Liver (tissue), 9 donors: ENCODE results near the gene TP53TG5. TPM values are rescaled to one million over a fixed set of nuclear protein-coding genes. Genes with fewer than 3 reads are reported as not detected.

ENCODE experiments used
- DNase-seq: peaks from one replicate; pipeline ENCODE4 v3.0.0-alpha.2; 2017; ENCODE audit warnings: low spot score
- H3K27ac ChIP-seq, 2 donors: one replicate each; pipeline ENCODE4 v1.7.0; 2013; ENCODE audit warnings: inconsistent platforms in 2 of 2, low read length in 2 of 2, control low read depth in 1 of 2, low read depth in 1 of 2, mild to moderate bottlenecking in 1 of 2
- H3K27me3 ChIP-seq, 4 donors: one replicate each; pipeline versions ENCODE4 v1.6.1 to v1.7.0; 2013; ENCODE audit warnings: low read length in 3 of 4, inconsistent platforms in 1 of 4, mild to moderate bottlenecking in 1 of 4, moderate library complexity in 1 of 4; ENCODE audit not compliant: control insufficient read depth in 4 of 4, insufficient read depth in 4 of 4
- H3K36me3 ChIP-seq, 4 donors: one replicate each; pipeline versions ENCODE4 v1.6.1 to v1.7.0; 2013; ENCODE audit warnings: low read length in 3 of 4, mild to moderate bottlenecking in 3 of 4, low read depth in 1 of 4, moderate library complexity in 1 of 4; ENCODE audit not compliant: control insufficient read depth in 4 of 4, insufficient read depth in 3 of 4
- H3K4me1 ChIP-seq, 4 donors: one replicate each; pipeline versions ENCODE4 v1.6.1 to v1.7.0; 2013; ENCODE audit warnings: low read length in 3 of 4, mild to moderate bottlenecking in 3 of 4, moderate library complexity in 1 of 4; ENCODE audit not compliant: control insufficient read depth in 4 of 4, insufficient read depth in 4 of 4
- H3K4me3 ChIP-seq, 3 donors: one replicate each; pipeline versions ENCODE4 v1.6.1 to v1.7.0; 2013; ENCODE audit warnings: low read length in 3 of 3, control low read depth in 1 of 3, low read depth in 1 of 3, mild to moderate bottlenecking in 1 of 3
- H3K9ac ChIP-seq, 2 donors: one replicate each; pipeline ENCODE4 v1.7.0; 2013; ENCODE audit warnings: low read length in 2 of 2, mild to moderate bottlenecking in 2 of 2, moderate library complexity in 2 of 2, control low read depth in 1 of 2, low read depth in 1 of 2
- H3K9me3 ChIP-seq, 4 donors: one replicate each; pipeline versions ENCODE4 v1.6.1 to v1.7.0; 2013; ENCODE audit warnings: low read length in 3 of 4; ENCODE audit not compliant: control insufficient read depth in 4 of 4
- ATF3 ChIP-seq: IDR thresholded peaks from 2 replicates; pipeline ENCODE4 v1.6.1; 2016; ENCODE audit warnings: antibody characterized with exemption
- EGR1 ChIP-seq, 2 donors: IDR thresholded peaks; 2 replicates each; pipeline ENCODE4 v1.6.1; 2016 to 2018; ENCODE audit warnings: antibody characterized with exemption in 2 of 2, low read depth in 2 of 2
- FOXA1 ChIP-seq: IDR thresholded peaks from 2 replicates; pipeline ENCODE4 v1.6.1; 2016; ENCODE audit warnings: antibody characterized with exemption
- GABPA ChIP-seq, 2 donors: IDR thresholded peaks in 1 of 2; conservative IDR thresholded peaks in 1 of 2; 2 replicates each; pipeline ENCODE4 v1.6.1; 2016; ENCODE audit warnings: antibody characterized with exemption in 2 of 2, mild to moderate bottlenecking in 1 of 2, moderate library complexity in 1 of 2
- HNF4A ChIP-seq, 2 donors: conservative IDR thresholded peaks; 2 replicates each; pipeline ENCODE4 v1.6.1; 2016; ENCODE audit warnings: antibody characterized with exemption in 2 of 2, mild to moderate bottlenecking in 2 of 2
- JUND ChIP-seq, 2 donors: IDR thresholded peaks; 2 replicates each; pipeline ENCODE4 v1.6.1; 2016; ENCODE audit warnings: antibody characterized with exemption in 2 of 2
- MAX ChIP-seq: IDR thresholded peaks from 2 replicates; pipeline ENCODE4 v1.6.1; 2016; ENCODE audit warnings: antibody characterized with exemption
- NR2F2 ChIP-seq: IDR thresholded peaks from 2 replicates; pipeline ENCODE4 v1.6.1; 2016; ENCODE audit warnings: antibody characterized with exemption
- RAD21 ChIP-seq, 2 donors: IDR thresholded peaks; 2 replicates each; pipeline ENCODE4 v1.6.1; 2016; ENCODE audit warnings: antibody characterized with exemption in 2 of 2, mild to moderate bottlenecking in 2 of 2
- REST ChIP-seq: IDR thresholded peaks from 2 replicates; pipeline ENCODE4 v1.6.1; 2016; ENCODE audit warnings: antibody characterized with exemption, mild to moderate bottlenecking
- RXRA ChIP-seq, 2 donors: IDR thresholded peaks; 2 replicates each; pipeline ENCODE4 v1.6.1; 2017 to 2018; ENCODE audit warnings: antibody characterized with exemption in 2 of 2, mild to moderate bottlenecking in 1 of 2
- TAF1 ChIP-seq: conservative IDR thresholded peaks from 2 replicates; pipeline ENCODE4 v1.6.1; 2016; ENCODE audit warnings: antibody characterized with exemption, mild to moderate bottlenecking
- YY1 ChIP-seq: IDR thresholded peaks from 2 replicates; pipeline ENCODE4 v1.6.1; 2016; ENCODE audit warnings: antibody characterized with exemption, mild to moderate bottlenecking
- ZBTB33 ChIP-seq: IDR thresholded peaks from 2 replicates; pipeline ENCODE4 v1.6.1; 2016; ENCODE audit warnings: antibody characterized with exemption
- WGBS: extraction: QIAGEN DNeasy Blood & Tissue Kit; methylation state at CpG from one replicate; pipeline ENCODE4 v1.1.7; 2013; 5-methylcytosine and 5-hydroxymethylcytosine counted together
- polyA plus RNA-seq, 2 donors: library from polyadenylated mRNA; stranded (reverse) in 1 of 2; unstranded in 1 of 2; fragments of 200-250 nt in 1 of 2; fragments of >200 nt in 1 of 2; fragmentation: Nextera tagmentation in 1 of 2; extraction: Ambion mirVana in 1 of 2; gene quantifications; one replicate each; pipeline versions ENCODE4 v1.2.1 to v1.2.3, GENCODE V29; 2013 to 2015
- total RNA-seq, 2 donors: library from RNA; depleted of rRNA; stranded (reverse); fragments of >200 nt; gene quantifications; one replicate each; pipeline ENCODE4 v1.2.3, GENCODE V29; 2014
- donor health status: healthy.
- donor health status: healthy.
- donor health status: healthy.
- donor health status: healthy.
- donor health status: healthy.

The TP53TG5 gene
- total and polyA plus RNA-seq, 4 donors = not detected

GRCh38 chr20:45341579-45341938, 36.6 kb downstream of the TP53TG5 start:
- Histone ChIP-seq H3K36me3 (peaks cover 0 to 13% (median 0%) of the 10 kb centered on the region in 4 donors), H3K9ac (peak overlapping the region; percentile 30 to 44), H3K27me3 (no peaks in the 10 kb centered on the region), H3K4me1 (peaks cover 23 to 81% (median 51%) of the 10 kb centered on the region in 4 donors), H3K9me3 (no peaks in the 10 kb centered on the region), H3K27ac (peak overlapping the region; percentile 81 to 97), H3K4me3 (peak overlapping the region in 1 of 3 donors; percentile 40)
- WGBS = 25% methylated on average over 3 of the region's 3 CpGs
- DNase-seq = no peak
- TF ChIP-seq ATF3 (no peak), RXRA (IDR thresholded peaks at IDR 0.05) (peak; percentile 33 to 47), REST (peak; percentile 23), ZBTB33 (no peak), HNF4A (conservative IDR thresholded peaks at IDR 0.05) (peak; percentile 32 to 39)

- Histone ChIP-seq H3K27me3 (no peaks in the 10 kb centered on the region), H3K36me3 (peaks cover 0 to 13% (median under 1%) of the 10 kb centered on the region in 4 donors), H3K4me1 (peaks cover 23 to 82% (median 53%) of the 10 kb centered on the region in 4 donors), H3K4me3 (no peak overlapping the region), H3K9ac (peak overlapping the region in 1 of 2 donors; percentile 44), H3K27ac (peak overlapping the region; percentile 81 to 97), H3K9me3 (no peaks in the 10 kb centered on the region)
- no peak for DNase-seq
- no peak for TF ChIP-seq GABPA (IDR thresholded peaks at IDR 0.05 in 1 of 2, conservative IDR thresholded peaks at IDR 0.05 in 1 of 2)
- no peak for TF ChIP-seq ZBTB33
- 18% methylated on average over 1 of the region's 1 CpG for WGBS
These were observed 37.2 kb downstream of the TP53TG5 start for GRCh38 chr20:45340951-45341350.

GRCh38 chr20:45340236-45340847, 37.8 kb downstream of the TP53TG5 start:
- Histone ChIP-seq H3K4me1 (peaks cover 23 to 82% (median 53%) of the 10 kb centered on the region in 4 donors), H3K9me3 (no peaks in the 10 kb centered on the region), H3K27ac (peak overlapping the region; percentile 81 to 97), H3K27me3 (no peaks in the 10 kb centered on the region), H3K9ac (peak overlapping the region in 1 of 2 donors; percentile 56), H3K36me3 (peaks cover 0 to 18% (median 5%) of the 10 kb centered on the region in 4 donors), H3K4me3 (peak overlapping the region in 1 of 3 donors; percentile 9)
- DNase-seq = no peak
- 21% methylated on average over 5 of the region's 5 CpGs for WGBS
- TF ChIP-seq YY1 = peak; percentile 63
- TF ChIP-seq MAX = peak; percentile 61
- TF ChIP-seq REST = peak; percentile 71
- peak; percentile 83 for TF ChIP-seq FOXA1
- TF ChIP-seq RAD21 (IDR thresholded peaks at IDR 0.05) = peak in 1 of 2 donors; percentile 54
- peak; percentile 28 to 31 for TF ChIP-seq EGR1 (IDR thresholded peaks at IDR 0.05; ENCODE audit: low read depth in 2 of 2)
- peak; percentile 69 for TF ChIP-seq ATF3
- TF ChIP-seq NR2F2 = peak; percentile 60
- TF ChIP-seq GABPA (IDR thresholded peaks at IDR 0.05 in 1 of 2, conservative IDR thresholded peaks at IDR 0.05 in 1 of 2) = no peak
- TF ChIP-seq TAF1 = peak; percentile 52
- peak in 1 of 2 donors; percentile 79 for TF ChIP-seq JUND (IDR thresholded peaks at IDR 0.05)
